HG03280 (cell line): ENCODE data around the gene CDC37L1.
A peak's percentile ranks its signal among the peaks of the same experiment; 100 is the strongest.

ENCODE experiments used
- ATAC-seq: cut with Tn5 transposase; IDR thresholded peaks from one replicate; pipeline ENCODE4 v1.9.1; 2021; ENCODE audit warnings: mild to moderate bottlenecking, moderate library complexity; ENCODE audit not compliant: unreplicated experiment

The CDC37L1 gene

GRCh38 chr9:4667681-4668080 is 11.7 kb upstream of the CDC37L1 start:
- ATAC-seq = no peak

GRCh38 chr9:4668604-4669003 is 10.8 kb upstream of the CDC37L1 start:
- no peak for ATAC-seq

GRCh38 chr9:4669890-4670289 is 9.5 kb upstream of the CDC37L1 start:
- no peak for ATAC-seq

GRCh38 chr9:4670591-4670990 is 8.8 kb upstream of the CDC37L1 start:
- no peak for ATAC-seq

GRCh38 chr9:4671737-4672136 is 7.6 kb upstream of the CDC37L1 start:
- ATAC-seq = no peak

GRCh38 chr9:4674783-4675182 is 4.6 kb upstream of the CDC37L1 start:
- ATAC-seq = no peak

- ATAC-seq = no peak
These were observed 2.0 kb upstream of the CDC37L1 start for GRCh38 chr9:4677392-4677791.

GRCh38 chr9:4678679-4679267 is 596 bp upstream of the CDC37L1 start:
- peak; percentile 14 for ATAC-seq

GRCh38 chr9:4680173-4680525 is 780 bp downstream of the CDC37L1 start:
- no peak for ATAC-seq

GRCh38 chr9:4680750-4681149 is 1.4 kb downstream of the CDC37L1 start:
- no peak for ATAC-seq

- no peak for ATAC-seq
These were observed 5.5 kb downstream of the CDC37L1 start for GRCh38 chr9:4684820-4685219.

- no peak for ATAC-seq
These were observed 6.7 kb downstream of the CDC37L1 start for GRCh38 chr9:4686112-4686511.

GRCh38 chr9:4686584-4686983 is 7.2 kb downstream of the CDC37L1 start:
- no peak for ATAC-seq

GRCh38 chr9:4689021-4689420 is 9.7 kb downstream of the CDC37L1 start:
- no peak for ATAC-seq

GRCh38 chr9:4689687-4690104 is 10.3 kb downstream of the CDC37L1 start:
- peak; percentile 61 for ATAC-seq

- peak; percentile 39 for ATAC-seq
These were observed 10.8 kb downstream of the CDC37L1 start for GRCh38 chr9:4690144-4690543.

- ATAC-seq = no peak
These were observed 12.4 kb downstream of the CDC37L1 start for GRCh38 chr9:4691795-4692194.

GRCh38 chr9:4700091-4700490 is 20.7 kb downstream of the CDC37L1 start:
- ATAC-seq = no peak

- no peak for ATAC-seq
These were observed 21.6 kb downstream of the CDC37L1 start for GRCh38 chr9:4700932-4701331.

- no peak for ATAC-seq
These were observed 22.2 kb downstream of the CDC37L1 start for GRCh38 chr9:4701526-4701925.

- no peak for ATAC-seq
These were observed 24.8 kb downstream of the CDC37L1 start for GRCh38 chr9:4704129-4704528.

- ATAC-seq = no peak
These were observed 26.7 kb downstream of the CDC37L1 start for GRCh38 chr9:4706021-4706420.

- no peak for ATAC-seq
These were observed 27.7 kb downstream of the CDC37L1 start for GRCh38 chr9:4706971-4707622.
